ENCODE results near the gene BTN1A1. TPM values are rescaled to one million over a fixed set of nuclear protein-coding genes. Genes with fewer than 3 reads are reported as not detected.

Gene BTN1A1
- total RNA-seq, 6 experiments from 2014 or later, result not detected

DNA sequence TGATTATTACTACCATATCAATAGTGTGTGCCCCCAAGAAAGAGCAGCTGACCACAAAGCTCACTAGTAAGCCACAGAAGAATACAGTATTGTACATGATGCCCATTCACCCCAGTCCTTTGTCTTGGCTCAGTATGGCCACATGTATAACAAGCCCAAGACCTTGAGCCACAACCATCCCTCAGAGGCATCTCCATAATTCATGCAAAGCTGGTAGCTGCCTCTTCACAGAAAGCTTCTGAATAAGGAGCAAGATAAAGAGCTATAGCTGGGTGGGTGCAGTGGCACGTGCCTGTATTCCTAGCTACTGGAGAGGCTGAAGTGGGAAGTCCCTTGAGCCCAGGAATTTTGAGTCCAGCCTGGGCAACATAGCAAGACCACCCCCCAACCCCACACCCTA lies 4.8 kb upstream of the BTN1A1 start:
- TF ChIP-seq POLR2A (IDR thresholded peaks at IDR 0.05), result no peak
- no peak for TF ChIP-seq CTCF (IDR thresholded peaks at IDR 0.05)
- ATAC-seq (no peak), DNase-seq (no peak)
- WGBS (ENCODE audit: insufficient coverage, low coverage, low lambda C conversion rate, missing lambda C conversion rate), result 38% methylated on average over 1 of the region's 1 CpG
- intact Hi-C loops (cut with DNase I), result no loop called here
- H3K4me1 ChIP-seq, result no peaks in the 10 kb centered on the region
- no peaks in the 10 kb centered on the region for H3K36me3 ChIP-seq
- H3K27ac ChIP-seq, result no peak overlapping the region
- H3K4me3 ChIP-seq, result no peak overlapping the region
- H3K27me3 ChIP-seq, result no peaks in the 10 kb centered on the region
- no peaks in the 10 kb centered on the region for H3K9me3 ChIP-seq

GRCh38 chr6:26497610-26498009 lies 2.5 kb upstream of the BTN1A1 start:
- H3K27me3 ChIP-seq, result peaks cover 0 to 16% of the 10 kb centered on the region in 2 donors
- 47% methylated on average over 3 of the region's 4 CpGs for WGBS (ENCODE audit: insufficient coverage, low coverage, low lambda C conversion rate, missing lambda C conversion rate)

DNA sequence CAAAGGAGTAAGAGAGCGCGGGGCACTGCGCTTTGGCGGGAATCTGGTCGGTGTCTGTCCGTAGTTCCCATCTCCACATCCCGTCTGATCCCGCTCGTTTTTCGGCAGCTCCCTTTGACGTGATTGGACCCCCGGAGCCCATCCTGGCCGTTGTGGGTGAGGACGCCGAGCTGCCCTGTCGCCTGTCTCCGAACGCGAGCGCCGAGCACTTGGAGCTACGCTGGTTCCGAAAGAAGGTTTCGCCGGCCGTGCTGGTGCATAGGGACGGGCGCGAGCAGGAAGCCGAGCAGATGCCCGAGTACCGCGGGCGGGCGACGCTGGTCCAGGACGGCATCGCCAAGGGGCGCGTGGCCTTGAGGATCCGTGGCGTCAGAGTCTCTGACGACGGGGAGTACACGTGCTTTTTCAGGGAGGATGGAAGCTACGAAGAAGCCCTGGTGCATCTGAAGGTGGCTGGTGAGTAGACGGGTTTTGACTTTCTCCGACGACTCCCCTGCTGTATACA lies 1.4 kb downstream of the BTN1A1 start:
- ATAC-seq (peak; percentile 58 to 68 (median 64)), DNase-seq (peak in 2 of 3 donors; percentile 37 to 56)
- intact Hi-C loops (cut with DNase I), result no loop called here
- H3K27ac ChIP-seq, result no peak overlapping the region
- H3K4me3 ChIP-seq, result no peak overlapping the region
- H3K4me1 ChIP-seq, result peaks cover 0 to 5% (median 0%) of the 10 kb centered on the region in 4 donors
- H3K27me3 ChIP-seq, result peaks cover 0 to 16% of the 10 kb centered on the region in 2 donors
- H3K36me3 ChIP-seq, result no peaks in the 10 kb centered on the region
- no peaks in the 10 kb centered on the region for H3K9me3 ChIP-seq
- TF ChIP-seq CTCF (IDR thresholded peaks at IDR 0.05) (no peak), POLR2A (IDR thresholded peaks at IDR 0.05) (no peak)
- WGBS (ENCODE audit: insufficient coverage, low coverage, low lambda C conversion rate, missing lambda C conversion rate), result 3% methylated on average over 26 of the region's 49 CpGs

More at GRCh38 chr6:26497610-26498009, 2.5 kb upstream of the BTN1A1 start:
- H3K4me1 ChIP-seq, result peaks cover 0 to 5% (median 0%) of the 10 kb centered on the region in 4 donors
- DNase-seq (no peak), ATAC-seq (no peak)
- no peak overlapping the region for H3K27ac ChIP-seq
- no peaks in the 10 kb centered on the region for H3K36me3 ChIP-seq
- intact Hi-C loops (cut with DNase I), result no loop called here
- H3K4me3 ChIP-seq, result no peak overlapping the region
- TF ChIP-seq POLR2A (IDR thresholded peaks at IDR 0.05) (no peak), CTCF (IDR thresholded peaks at IDR 0.05) (no peak)
- no peaks in the 10 kb centered on the region for H3K9me3 ChIP-seq

DNA sequence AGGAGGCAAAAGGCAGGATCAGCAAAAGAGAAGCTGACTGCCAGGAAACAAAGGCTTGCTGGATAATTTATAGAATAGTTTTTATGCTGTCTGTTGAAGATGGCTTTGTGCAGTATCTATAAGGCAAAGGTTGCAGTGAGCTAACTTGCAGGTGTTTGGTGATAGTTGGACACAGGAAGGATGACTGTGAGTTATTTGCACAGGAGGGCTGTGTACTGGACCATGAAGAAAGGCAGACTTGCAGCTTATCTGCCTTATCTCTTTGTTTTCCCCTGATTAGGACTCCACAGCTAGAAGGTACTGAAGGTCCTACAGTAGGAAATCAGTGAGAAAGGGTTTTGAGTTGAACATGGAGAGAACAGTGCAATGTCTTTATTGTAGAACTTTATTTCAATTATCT lies 2.1 kb downstream of the BTN1A1 start:
- DNase-seq, result no peak
- Histone ChIP-seq H3K27me3 (peaks cover 0 to 16% of the 10 kb centered on the region in 2 donors), H3K36me3 (no peaks in the 10 kb centered on the region), H3K4me3 (no peak overlapping the region), H3K4me1 (peaks cover 0 to 5% (median 0%) of the 10 kb centered on the region in 4 donors), H3K27ac (no peak overlapping the region), H3K9me3 (no peaks in the 10 kb centered on the region)
- intact Hi-C loops (cut with DNase I), result no loop called here
- ATAC-seq, result no peak
- TF ChIP-seq POLR2A (IDR thresholded peaks at IDR 0.05), result no peak
- no peak for TF ChIP-seq CTCF (IDR thresholded peaks at IDR 0.05)

- Histone ChIP-seq H3K9me3 (no peaks in the 10 kb centered on the region), H3K27me3 (peaks cover 0 to 16% of the 10 kb centered on the region in 2 donors), H3K27ac (no peak overlapping the region), H3K4me1 (peaks cover 0 to 5% (median 0%) of the 10 kb centered on the region in 4 donors), H3K36me3 (no peaks in the 10 kb centered on the region), H3K4me3 (no peak overlapping the region)
- no peak for ATAC-seq
- TF ChIP-seq CTCF (IDR thresholded peaks at IDR 0.05) (no peak), POLR2A (IDR thresholded peaks at IDR 0.05) (no peak)
- DNase-seq, result no peak
- WGBS (ENCODE audit: insufficient coverage, low coverage, low lambda C conversion rate, missing lambda C conversion rate), result 74% methylated on average over 3 of the region's 3 CpGs
- intact Hi-C loops (cut with DNase I), result no loop called here
These were observed 2.5 kb downstream of the BTN1A1 start for GRCh38 chr6:26502626-26503025.

All from right lobe of liver (tissue), 6 donors.